ENCODE results near the gene NCS1. TPM values are rescaled to one million over a fixed set of nuclear protein-coding genes. Genes with fewer than 3 reads are reported as not detected.
A peak's percentile ranks its signal among the peaks of the same experiment; 100 is the strongest.

The NCS1 gene
- total RNA-seq, 3 donors from 2014 or later = 4.1 to 196 (median 10.7) TPM

DNA sequence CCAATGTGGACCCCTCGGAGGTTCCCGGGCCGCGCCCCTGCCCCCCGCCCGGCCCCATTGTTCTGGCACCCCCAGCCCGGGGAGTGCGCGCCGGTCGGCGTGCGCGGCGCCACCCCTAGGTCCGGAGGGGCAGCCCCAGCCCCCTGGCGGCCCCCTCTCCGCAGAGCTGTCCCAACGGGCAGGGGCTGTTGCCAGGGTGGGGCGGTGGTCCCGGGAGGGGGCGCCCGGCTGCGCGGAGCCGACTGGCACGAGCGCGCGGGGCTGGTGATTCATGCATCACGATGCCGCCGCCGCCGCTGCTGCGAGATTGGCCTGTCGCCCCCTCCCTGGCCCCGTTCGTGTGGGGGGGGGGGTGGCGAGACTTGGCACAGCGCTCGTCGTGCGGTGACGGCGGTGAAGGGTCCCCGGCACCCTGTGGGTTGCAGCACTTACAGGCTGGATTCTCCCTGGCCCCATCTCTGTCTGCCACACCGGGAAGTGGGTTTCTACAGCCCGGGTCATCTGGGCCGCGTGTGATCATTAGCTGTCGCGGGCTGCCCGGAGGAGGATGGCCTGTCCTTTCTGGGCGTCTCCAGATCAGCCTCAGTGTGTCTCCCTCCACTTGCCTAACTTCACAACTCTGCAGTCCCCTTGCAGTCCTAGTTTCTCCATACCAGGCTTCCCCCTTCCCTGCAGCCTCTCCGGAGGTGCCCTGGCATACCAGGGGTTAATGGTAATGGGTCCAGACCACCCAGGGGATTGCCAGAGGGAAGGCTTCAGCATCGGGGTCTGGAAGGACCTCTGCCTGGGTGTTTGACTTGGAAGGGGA lies 858 bp downstream of the NCS1 start:
- no peaks in the 10 kb centered on the region for H3K9me3 ChIP-seq
- intact Hi-C loops (cut with DNase I, micrococcal nuclease) = loop anchor here in 1 of 2 donors (10.0 kb wide), 1 partner anchor 58 kb away; no protein-coding TSS in a partner anchor
- TF ChIP-seq, protein P1, sequence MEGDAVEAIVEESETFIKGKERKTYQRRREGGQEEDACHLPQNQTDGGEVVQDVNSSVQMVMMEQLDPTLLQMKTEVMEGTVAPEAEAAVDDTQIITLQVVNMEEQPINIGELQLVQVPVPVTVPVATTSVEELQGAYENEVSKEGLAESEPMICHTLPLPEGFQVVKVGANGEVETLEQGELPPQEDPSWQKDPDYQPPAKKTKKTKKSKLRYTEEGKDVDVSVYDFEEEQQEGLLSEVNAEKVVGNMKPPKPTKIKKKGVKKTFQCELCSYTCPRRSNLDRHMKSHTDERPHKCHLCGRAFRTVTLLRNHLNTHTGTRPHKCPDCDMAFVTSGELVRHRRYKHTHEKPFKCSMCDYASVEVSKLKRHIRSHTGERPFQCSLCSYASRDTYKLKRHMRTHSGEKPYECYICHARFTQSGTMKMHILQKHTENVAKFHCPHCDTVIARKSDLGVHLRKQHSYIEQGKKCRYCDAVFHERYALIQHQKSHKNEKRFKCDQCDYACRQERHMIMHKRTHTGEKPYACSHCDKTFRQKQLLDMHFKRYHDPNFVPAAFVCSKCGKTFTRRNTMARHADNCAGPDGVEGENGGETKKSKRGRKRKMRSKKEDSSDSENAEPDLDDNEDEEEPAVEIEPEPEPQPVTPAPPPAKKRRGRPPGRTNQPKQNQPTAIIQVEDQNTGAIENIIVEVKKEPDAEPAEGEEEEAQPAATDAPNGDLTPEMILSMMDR (IDR thresholded peaks at IDR 0.05) = no peak
- peaks cover 3% of the 10 kb centered on the region for H3K4me1 ChIP-seq (ENCODE audit: low read depth)
- H3K4me3 ChIP-seq = no peak overlapping the region
- ATAC-seq (no peak), DNase-seq (peak in 1 of 3 donors; percentile 50)
- H3K36me3 ChIP-seq (ENCODE audit: low read depth) = no peaks in the 10 kb centered on the region

DNA sequence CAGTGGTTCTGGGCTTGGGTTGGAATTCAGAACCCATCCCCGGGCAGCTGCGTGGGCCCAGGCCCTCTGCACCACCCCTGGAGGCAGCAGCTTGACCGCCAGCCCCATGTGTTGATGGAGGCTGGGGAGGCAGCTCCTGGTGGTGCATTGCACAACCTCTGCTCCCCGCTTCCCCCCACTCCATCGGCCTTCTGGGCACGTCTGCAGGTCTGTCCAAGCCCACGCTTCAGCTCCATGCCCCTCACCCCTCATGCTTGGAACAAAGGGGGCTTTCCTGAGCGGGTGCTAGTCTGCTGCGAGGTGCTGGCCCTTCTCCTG lies 1.4 kb downstream of the NCS1 start:
- ATAC-seq (no peak), DNase-seq (peak in 1 of 3 donors; percentile 38)
- Histone ChIP-seq H3K9me3 (no peaks in the 10 kb centered on the region), H3K36me3 (ENCODE audit: low read depth) (no peaks in the 10 kb centered on the region), H3K4me3 (no peak overlapping the region), H3K4me1 (ENCODE audit: low read depth) (peaks cover 3% of the 10 kb centered on the region)
- TF ChIP-seq, protein P1 (IDR thresholded peaks at IDR 0.05) = no peak
- intact Hi-C loops (cut with DNase I, micrococcal nuclease) = loop anchor here in 1 of 2 donors (10.0 kb wide), 1 partner anchor 59 kb away; no protein-coding TSS in a partner anchor

DNA sequence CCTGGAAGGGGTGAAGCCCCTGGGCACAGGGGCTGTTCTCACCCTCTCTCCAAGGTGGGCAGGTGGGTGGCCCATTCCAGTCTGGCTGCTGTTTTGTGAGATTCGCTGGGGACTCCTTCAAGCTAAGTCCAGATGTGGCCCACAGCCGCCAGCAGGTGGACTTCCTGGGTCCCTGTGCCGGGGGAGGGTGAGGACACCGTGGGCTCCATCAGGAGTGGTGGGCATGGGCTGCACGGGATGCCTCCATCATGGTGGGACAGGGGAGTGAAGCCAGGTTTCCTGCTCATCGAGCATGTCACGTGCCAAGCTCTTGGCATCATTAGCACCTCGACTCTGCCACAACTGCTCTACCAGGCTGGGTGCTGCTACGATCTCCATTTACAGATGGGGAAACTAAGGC lies 1.8 kb downstream of the NCS1 start:
- Histone ChIP-seq H3K36me3 (ENCODE audit: low read depth) (no peaks in the 10 kb centered on the region), H3K9me3 (no peaks in the 10 kb centered on the region), H3K4me1 (ENCODE audit: low read depth) (peaks cover 3% of the 10 kb centered on the region), H3K4me3 (no peak overlapping the region)
- ATAC-seq (no peak), DNase-seq (no peak)
- TF ChIP-seq, protein P1 (IDR thresholded peaks at IDR 0.05) = no peak
- intact Hi-C loops (cut with DNase I, micrococcal nuclease) = loop anchor here in 1 of 2 donors (10.0 kb wide), 1 partner anchor 59 kb away; no protein-coding TSS in a partner anchor

DNA sequence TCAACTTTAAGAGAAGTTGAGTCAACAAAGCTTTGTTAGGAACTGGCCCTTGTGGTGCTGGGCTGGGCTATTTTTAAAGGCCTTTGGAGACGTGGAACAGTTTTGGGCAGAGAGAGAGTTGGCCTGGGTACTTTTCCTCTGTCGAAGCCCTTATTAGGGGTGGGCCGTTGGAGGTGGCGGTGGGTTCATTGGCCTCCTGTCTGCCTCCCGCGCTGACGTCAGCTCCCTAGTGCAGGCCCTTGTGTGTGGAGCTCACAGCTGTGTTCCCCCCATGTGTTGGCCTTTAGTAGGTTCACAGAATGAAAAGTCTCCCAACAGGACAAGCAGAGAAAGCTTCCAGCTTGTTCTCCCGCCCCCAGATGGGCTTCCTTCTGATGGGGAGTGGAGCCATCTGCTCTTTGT lies 2.7 kb downstream of the NCS1 start:
- Histone ChIP-seq H3K4me3 (no peak overlapping the region), H3K9me3 (no peaks in the 10 kb centered on the region), H3K4me1 (ENCODE audit: low read depth) (peaks cover 3% of the 10 kb centered on the region), H3K36me3 (ENCODE audit: low read depth) (no peaks in the 10 kb centered on the region)
- intact Hi-C loops (cut with DNase I, micrococcal nuclease) = loop anchor here in 1 of 2 donors (10.0 kb wide), 1 partner anchor 60 kb away; no protein-coding TSS in a partner anchor
- TF ChIP-seq, protein P1 (IDR thresholded peaks at IDR 0.05) = no peak
- DNase-seq (peak in 1 of 3 donors; percentile 29), ATAC-seq (no peak)

DNA sequence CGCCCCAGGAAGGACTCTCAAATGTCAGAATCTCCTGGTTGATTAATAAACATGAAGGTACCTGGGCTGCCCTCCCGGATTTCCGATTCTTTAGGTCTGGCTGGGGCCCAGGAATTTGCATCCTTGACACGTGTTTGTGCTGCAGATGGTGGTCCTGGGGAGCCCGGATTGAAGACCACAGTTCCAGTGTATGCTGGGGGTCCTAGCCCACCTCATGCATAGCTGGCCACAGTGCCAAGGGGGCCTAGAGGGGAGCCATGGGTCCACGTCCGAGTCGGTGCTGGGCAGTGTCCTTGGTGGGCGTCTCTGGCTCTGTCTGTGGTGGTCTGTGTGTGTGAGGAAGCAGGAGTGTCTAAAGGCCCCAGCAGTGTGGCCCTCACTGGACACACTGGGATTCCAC lies 3.2 kb downstream of the NCS1 start:
- TF ChIP-seq, protein P1 (IDR thresholded peaks at IDR 0.05) = no peak
- H3K4me1 ChIP-seq (ENCODE audit: low read depth) = peaks cover 3% of the 10 kb centered on the region
- DNase-seq (no peak), ATAC-seq (no peak)
- intact Hi-C loops (cut with DNase I, micrococcal nuclease) = loop anchor here in 1 of 2 donors (10.0 kb wide), 1 partner anchor 61 kb away; no protein-coding TSS in a partner anchor
- no peak overlapping the region for H3K4me3 ChIP-seq
- no peaks in the 10 kb centered on the region for H3K9me3 ChIP-seq
- H3K36me3 ChIP-seq (ENCODE audit: low read depth) = no peaks in the 10 kb centered on the region

Measured in mucosa of descending colon (tissue), 3 donors.